GM12878 (cell line): Measurements from ENCODE around the gene CYTH2. TPM values are rescaled to one million over a fixed set of nuclear protein-coding genes. Genes with fewer than 3 reads are reported as not detected.

Experiments
- ATAC-seq: fragments of 200-7000 bp; cut with Tn5 transposase; 3 replicates; pipeline ENCODE4 v1.9.1; 2020; ENCODE audit warnings: mild to moderate bottlenecking, moderate library complexity
- BruUV-seq: library from RNA; stranded (reverse); fragments of 400-500 nt; replicated peaks from 2 replicates; lab custom pipeline; 2021; lab: Mats Ljungman, UMichigan
- CTCF ChIA-PET: fragments of 300-600 bp; sonication (Branson Sonifier 250); formaldehyde crosslinking; extraction: SDS; loops from one replicate; lab custom pipeline; 2021; ENCODE audit warnings: inconsistent platforms; lab: Yijun Ruan, JAX
- POLR2A ChIA-PET: fragments of 350-600 bp; formaldehyde crosslinking; extraction: SDS; loops from one replicate; lab custom pipeline; 2021; ENCODE audit warnings: inconsistent platforms; lab: Charles Lee
- RAD21 ChIA-PET: fragments of 300-600 bp; sonication (Branson Sonifier 250); formaldehyde crosslinking; loops from one replicate; lab custom pipeline; 2023; ENCODE audit warnings: antibody characterized with exemption; ENCODE audit not compliant: unreplicated experiment; lab: Charles Lee
- SMC1A ChIA-PET: fragments of 300-600 bp; sonication (Branson Sonifier 250); formaldehyde crosslinking; loops from one replicate; lab custom pipeline; 2023; ENCODE audit not compliant: unreplicated experiment, uncharacterized antibody; lab: Charles Lee
- DNase-seq: peaks from one replicate; pipeline ENCODE4 v3.0.0-alpha.2; 2011; ENCODE audit warnings: low read depth, low spot score
- FAIRE-seq: peaks from 3 replicates; lab custom pipeline; 2011; peaks lifted over from hg19 to GRCh38; lab: Jason Lieb, UNC
- H2AFZ ChIP-seq: 2 replicates; pipeline ENCODE4 v1.6.0; 2011; ENCODE audit warnings: low read depth, low read length, control low read depth; ENCODE audit not compliant: control insufficient read depth
- H3K27ac ChIP-seq: 2 replicates; pipeline ENCODE4 v1.5.1; 2011; ENCODE audit warnings: control low read depth; ENCODE audit not compliant: control insufficient read depth, insufficient read depth
- H3K27me3 ChIP-seq, 2 experiments: replicated peaks in 1 of 2; 2 replicates each; pipeline versions ENCODE4 v1.6.0 to v1.6.1; 2011; ENCODE audit warnings: low read length in 1 of 2; ENCODE audit not compliant: control insufficient read depth in 2 of 2, insufficient read depth in 2 of 2
- H3K36me3 ChIP-seq, 2 experiments: 2 replicates each; pipeline ENCODE4 v1.5.1; 2011; ENCODE audit warnings: low read length in 1 of 2; ENCODE audit not compliant: control insufficient read depth in 2 of 2, insufficient read depth in 2 of 2
- H3K4me1 ChIP-seq: 2 replicates; pipeline ENCODE4 v1.6.1; 2011; ENCODE audit warnings: mild to moderate bottlenecking, low read length, moderate library complexity, mixed read lengths; ENCODE audit not compliant: control insufficient read depth, insufficient read depth
- H3K4me2 ChIP-seq: 2 replicates; pipeline ENCODE4 v1.6.0; 2011; ENCODE audit warnings: control low read depth; ENCODE audit not compliant: control insufficient read depth, insufficient read depth
- H3K4me3 ChIP-seq: fragments of 200-600 bp; sonication (generic); 2 replicates; pipeline ENCODE4 v1.5.1; 2016
- H3K79me2 ChIP-seq: 2 replicates; pipeline ENCODE4 v1.6.0; 2011; ENCODE audit warnings: low read length; ENCODE audit not compliant: control insufficient read depth, insufficient read depth
- H3K9ac ChIP-seq: 2 replicates; pipeline ENCODE4 v1.8.0; 2011; ENCODE audit warnings: low read length, control low read depth, mixed read lengths; ENCODE audit not compliant: control insufficient read depth, insufficient read depth
- H3K9me3 ChIP-seq: replicated peaks from 3 replicates; pipeline ENCODE4 v1.5.1; 2011; ENCODE audit warnings: mild to moderate bottlenecking, low read length; ENCODE audit not compliant: control insufficient read depth, insufficient read depth
- H4K20me1 ChIP-seq: 2 replicates; pipeline ENCODE4 v1.6.0; 2011; ENCODE audit not compliant: control insufficient read depth, insufficient read depth
- BHLHE40 ChIP-seq, 2 experiments: fragments of 450-650 bp in 1 of 2; IDR thresholded peaks; 2 replicates each; pipeline ENCODE4 v1.6.1; 2011 to 2017; ENCODE audit warnings: low read depth in 2 of 2, borderline replicate concordance in 1 of 2, improper control_type of control experiment in 1 of 2, low read length in 1 of 2, mild to moderate bottlenecking in 1 of 2
- HDAC2 ChIP-seq: fragments of 200-600 bp; sonication (generic); IDR thresholded peaks from 2 replicates; pipeline ENCODE4 v1.6.1; 2017
- RAD21 ChIP-seq: IDR thresholded peaks from 2 replicates; pipeline ENCODE4 v1.6.1; 2011; ENCODE audit warnings: mild to moderate bottlenecking, low read depth, low read length, moderate library complexity; ENCODE audit not compliant: insufficient read depth
- RCOR1 ChIP-seq: conservative IDR thresholded peaks from 2 replicates; pipeline ENCODE4 v1.6.1; 2012; ENCODE audit warnings: low read depth, low read length, improper control_type of control experiment
- SIX5 ChIP-seq: IDR thresholded peaks from 2 replicates; pipeline ENCODE4 v1.6.1; 2011; ENCODE audit warnings: mild to moderate bottlenecking, low read depth, low read length, moderate library complexity; ENCODE audit not compliant: severe bottlenecking
- ZNF24 ChIP-seq: fragments of 450-650 bp; IDR thresholded peaks from 2 replicates; pipeline ENCODE4 v1.6.1; 2017; ENCODE audit warnings: antibody characterized with exemption, mild to moderate bottlenecking
- WGBS: methylation state at CpG from one replicate; pipeline ENCODE4 v1.1.6; 2016; ENCODE audit warnings: low lambda C conversion rate; ENCODE audit not compliant: insufficient replicate concordance, insufficient coverage; ENCODE audit errors: missing lambda C conversion rate; 5-methylcytosine and 5-hydroxymethylcytosine counted together
- in situ Hi-C: fragments of 300-500 bp; cut with MboI; formaldehyde crosslinking; loops from 9 replicates; pipeline ENCODE4 v1.14.3; 2018; ENCODE audit warnings: mixed read lengths
- intact Hi-C: fragments of 100-400 bp; cut with micrococcal nuclease; formaldehyde crosslinking; loops from one replicate; pipeline ENCODE4 v1.14.2; 2022; ENCODE audit not compliant: unreplicated experiment
- polyA plus RNA-seq, 11 experiments: library from polyadenylated mRNA; depleted of rRNA in 4 of 11; unstranded in 6 of 11; stranded (reverse) in 5 of 11; fragments of >200 nt; fragmentation: Nextera tagmentation in 4 of 11; fragmentation: Illumina TruSeq in 1 of 11; extraction: Ambion mirVana in 4 of 11; extraction: Trizol in 1 of 11; gene quantifications; 1 replicate in 1 of 11; 2 replicates in 10 of 11; pipeline versions ENCODE4 v1.2.1 to v1.2.3, GENCODE V29; 2011 to 2016; ENCODE audit warnings: inconsistent platforms in 2 of 11, missing spikeins in 2 of 11, low read depth in 1 of 11
- total RNA-seq, 4 experiments: library from RNA; depleted of rRNA in 3 of 4; stranded (reverse); fragments of >200 nt in 3 of 4; fragmentation: Illumina TruSeq in 1 of 4; extraction: Trizol in 1 of 4; gene quantifications; 2 replicates each; pipeline versions ENCODE4 v1.2.1 to v1.2.3, GENCODE V29; 2013 to 2021

Gene CYTH2
- total and polyA plus RNA-seq, 10 of the 15 experiments (the other 5 are each of a cell fraction or from before 2014, with no cell fraction given), result 1.3 to 31.9 (median 22.2) TPM

DNA sequence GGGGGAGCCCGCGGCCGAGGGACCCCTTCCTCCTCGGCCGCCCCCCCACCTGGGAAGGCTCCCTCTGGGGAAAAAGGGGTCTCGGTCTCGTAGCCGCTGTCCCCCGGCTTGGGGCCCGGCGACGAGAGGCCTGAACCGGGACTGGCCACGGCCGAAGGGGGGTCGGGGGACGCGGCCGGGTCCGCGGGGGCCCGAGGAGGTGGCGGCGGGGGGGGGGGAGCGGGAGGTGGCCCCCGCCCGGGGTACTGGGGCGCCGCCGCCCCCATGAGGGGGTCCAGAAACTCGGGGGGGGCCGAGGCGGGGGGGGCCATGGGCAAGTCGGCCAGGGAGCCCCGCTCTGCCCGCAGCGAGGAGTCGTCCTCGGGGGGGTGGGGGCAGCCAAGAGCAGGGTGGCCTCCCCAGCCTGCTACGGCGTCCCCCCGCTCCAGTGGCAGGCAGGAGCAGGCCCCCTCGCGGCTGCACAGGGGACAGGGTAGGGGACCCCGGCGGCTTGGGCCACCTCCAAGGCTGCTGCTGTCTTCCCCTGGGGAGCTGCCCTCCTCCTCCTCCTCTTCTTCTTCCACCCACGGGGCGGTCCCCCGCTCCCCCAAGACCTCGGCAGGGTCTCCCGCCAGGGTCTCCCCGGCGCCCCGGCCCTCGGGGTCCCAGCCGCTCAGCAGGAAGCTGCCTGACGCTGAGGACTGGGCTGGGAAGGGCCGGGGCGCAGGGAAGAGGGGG lies 29.6 kb downstream of the CYTH2 start:
- SMC1A ChIA-PET, result no interaction called here
- no peak for ATAC-seq
- in situ Hi-C loops, result no loop called here
- TF ChIP-seq RCOR1 (no peak), HDAC2 (no peak), SIX5 (no peak), BHLHE40 (IDR thresholded peaks at IDR 0.05; ENCODE audit: borderline replicate concordance in 1 of 2, low read depth in 2 of 2, low read length in 1 of 2) (no peak), ZNF24 (no peak), RAD21 (no peak)
- TF ChIP-seq, all 136 proteins: peak for 0
- peaks cover 1 to 3% of the 10 kb centered on the region in 2 experiments; a peak in 2 of 4 replicates for H3K27me3 ChIP-seq
- CTCF ChIA-PET, result no interaction called here
- H3K9ac ChIP-seq, result no peak overlapping the region
- peaks cover 4% of the 10 kb centered on the region; the same call in 1 of the 2 replicates for H3K4me1 ChIP-seq
- no peaks in the 10 kb centered on the region for H3K79me2 ChIP-seq
- no peak overlapping the region for H3K4me2 ChIP-seq
- no peaks in the 10 kb centered on the region for H4K20me1 ChIP-seq
- DNase-seq, result no peak
- H3K36me3 ChIP-seq, result no peaks in the 10 kb centered on the region
- no peak for FAIRE-seq
- no peak overlapping the region for H3K4me3 ChIP-seq
- no TSS peak for BruUV-seq
- H3K9me3 ChIP-seq, result no peaks in the 10 kb centered on the region
- no peak overlapping the region for H2AFZ ChIP-seq
- intact Hi-C loops, result no loop called here
- RAD21 ChIA-PET, result no interaction called here
- WGBS, result 49% methylated on average over 21 of the region's 59 CpGs
- POLR2A ChIA-PET, result no interaction called here
- no peak overlapping the region for H3K27ac ChIP-seq
